ENCODE measurements around the gene GMDS. TPM values are rescaled to one million over a fixed set of nuclear protein-coding genes. Genes with fewer than 3 reads are reported as not detected.

GMDS gene
- total RNA-seq, 1 donor from 2014 or later: 7.2 TPM

GRCh38 chr6:1997702-1998101 is 247.7 kb downstream of the GMDS start:
- intact Hi-C loops (cut with micrococcal nuclease): no loop called here
- Histone ChIP-seq H3K4me3 (no peak overlapping the region), H3K4me1 (no peaks in the 10 kb centered on the region), H3K27ac (replicated peaks) (no peak overlapping the region), H3K9me3 (replicated peaks) (peaks cover 16% of the 10 kb centered on the region), H3K36me3 (no peaks in the 10 kb centered on the region), H3K27me3 (ENCODE audit: low read depth) (no peaks in the 10 kb centered on the region)
- no peak for TF ChIP-seq CTCF (IDR thresholded peaks at IDR 0.05; ENCODE audit: borderline replicate concordance)
- DNase-seq: no peak

- H3K27me3 ChIP-seq (ENCODE audit: low read depth): no peaks in the 10 kb centered on the region
- no peaks in the 10 kb centered on the region for H3K4me1 ChIP-seq
- H3K9me3 ChIP-seq (replicated peaks): peaks cover 8% of the 10 kb centered on the region
- no peak for DNase-seq
- intact Hi-C loops (cut with micrococcal nuclease): no loop called here
- H3K36me3 ChIP-seq: no peaks in the 10 kb centered on the region
- TF ChIP-seq CTCF (IDR thresholded peaks at IDR 0.05; ENCODE audit: borderline replicate concordance): no peak
- no peak overlapping the region for H3K4me3 ChIP-seq
- no peak overlapping the region for H3K27ac ChIP-seq (replicated peaks)
Observed at GRCh38 chr6:1995636-1996035, 249.8 kb downstream of the GMDS start.

GRCh38 chr6:1993042-1993441 is 252.4 kb downstream of the GMDS start:
- intact Hi-C loops (cut with micrococcal nuclease): no loop called here
- Histone ChIP-seq H3K36me3 (no peaks in the 10 kb centered on the region), H3K27me3 (ENCODE audit: low read depth) (no peaks in the 10 kb centered on the region), H3K4me1 (no peaks in the 10 kb centered on the region), H3K9me3 (replicated peaks) (peaks cover 8% of the 10 kb centered on the region), H3K27ac (replicated peaks) (no peak overlapping the region), H3K4me3 (no peak overlapping the region)
- no peak for DNase-seq
- no peak for TF ChIP-seq CTCF (IDR thresholded peaks at IDR 0.05; ENCODE audit: borderline replicate concordance)

GRCh38 chr6:1991332-1991878 is 254.0 kb downstream of the GMDS start:
- Histone ChIP-seq H3K9me3 (replicated peaks) (peaks cover 2% of the 10 kb centered on the region), H3K27me3 (ENCODE audit: low read depth) (no peaks in the 10 kb centered on the region), H3K4me1 (no peaks in the 10 kb centered on the region), H3K36me3 (no peaks in the 10 kb centered on the region), H3K27ac (replicated peaks) (no peak overlapping the region), H3K4me3 (no peak overlapping the region)
- no peak for TF ChIP-seq CTCF (IDR thresholded peaks at IDR 0.05; ENCODE audit: borderline replicate concordance)
- no peak for DNase-seq
- intact Hi-C loops (cut with micrococcal nuclease): no loop called here

GRCh38 chr6:1988843-1989242 is 256.6 kb downstream of the GMDS start:
- Histone ChIP-seq H3K4me1 (no peaks in the 10 kb centered on the region), H3K4me3 (no peak overlapping the region), H3K27ac (replicated peaks) (no peak overlapping the region), H3K36me3 (no peaks in the 10 kb centered on the region), H3K27me3 (ENCODE audit: low read depth) (no peaks in the 10 kb centered on the region), H3K9me3 (replicated peaks) (peaks cover 23% of the 10 kb centered on the region)
- TF ChIP-seq CTCF (IDR thresholded peaks at IDR 0.05; ENCODE audit: borderline replicate concordance): no peak
- no peak for DNase-seq
- intact Hi-C loops (cut with micrococcal nuclease): no loop called here

All from left ventricle myocardium inferior (tissue), 1 donor.